ENCODE results near the gene BCL6. TPM values are rescaled to one million over a fixed set of nuclear protein-coding genes. Genes with fewer than 3 reads are reported as not detected.
A peak's percentile ranks its signal among the peaks of the same experiment; 100 is the strongest.
"Not testable (repeated sequence)": the region's sequence is repeated elsewhere in the genome, so short reads cannot be mapped to it uniquely, and the experiment has no call there.

BCL6 gene
- total RNA-seq, 1 donor from 2014 or later = 29.2 TPM

- no peaks in the 10 kb centered on the region for H3K4me1 Mint-ChIP-seq
- no peak for TF ChIP-seq CTCF (IDR thresholded peaks at IDR 0.05; ENCODE audit: unreplicated experiment)
- peaks cover 2% of the 10 kb centered on the region for H3K27me3 Mint-ChIP-seq (ENCODE audit: low read depth)
- H3K27ac Mint-ChIP-seq = no peak overlapping the region
- DNase-seq (ENCODE audit: low spot score in 2 of 2, unreplicated experiment in 2 of 2) = no peak
- peaks cover 17% of the 10 kb centered on the region for H3K9me3 Mint-ChIP-seq
- H3K4me3 Mint-ChIP-seq = no peak overlapping the region
- no peaks in the 10 kb centered on the region for H3K36me3 Mint-ChIP-seq
Observed at GRCh38 chr3:187685948-187686347, 59.3 kb downstream of the BCL6 start.

- Mint-ChIP-seq H3K4me3 (no peak overlapping the region), H3K27me3 (ENCODE audit: low read depth) (peaks cover 2% of the 10 kb centered on the region), H3K4me1 (no peaks in the 10 kb centered on the region), H3K9me3 (peaks cover 17% of the 10 kb centered on the region), H3K27ac (no peak overlapping the region), H3K36me3 (no peaks in the 10 kb centered on the region)
- no peak for DNase-seq (ENCODE audit: low spot score in 2 of 2, unreplicated experiment in 2 of 2)
- no peak for TF ChIP-seq CTCF (IDR thresholded peaks at IDR 0.05; ENCODE audit: unreplicated experiment)
Observed at GRCh38 chr3:187684880-187685279, 60.4 kb downstream of the BCL6 start.

- no peak overlapping the region for H3K27ac Mint-ChIP-seq
- TF ChIP-seq CTCF (IDR thresholded peaks at IDR 0.05; ENCODE audit: unreplicated experiment) = no peak
- H3K4me3 Mint-ChIP-seq = no peak overlapping the region
- peaks cover 2% of the 10 kb centered on the region for H3K27me3 Mint-ChIP-seq (ENCODE audit: low read depth)
- no peaks in the 10 kb centered on the region for H3K36me3 Mint-ChIP-seq
- peaks cover 17% of the 10 kb centered on the region for H3K9me3 Mint-ChIP-seq
- DNase-seq (ENCODE audit: low spot score in 2 of 2, unreplicated experiment in 2 of 2) = no peak
- peaks cover 3% of the 10 kb centered on the region for H3K4me1 Mint-ChIP-seq
Observed at GRCh38 chr3:187684444-187684843, 60.8 kb downstream of the BCL6 start.

GRCh38 chr3:187681756-187682155, 63.5 kb downstream of the BCL6 start:
- not testable (repeated sequence) for DNase-seq (ENCODE audit: low spot score in 2 of 2, unreplicated experiment in 2 of 2); H3K27ac Mint-ChIP-seq; H3K36me3 Mint-ChIP-seq; H3K4me3 Mint-ChIP-seq; H3K27me3 Mint-ChIP-seq (ENCODE audit: low read depth)
- H3K4me1 Mint-ChIP-seq = peaks cover 17% of the 10 kb centered on the region
- H3K9me3 Mint-ChIP-seq = peaks cover 16% of the 10 kb centered on the region

GRCh38 chr3:187679638-187680396, 65.5 kb downstream of the BCL6 start:
- DNase-seq (ENCODE audit: low spot score in 2 of 2, unreplicated experiment in 2 of 2) = peak; percentile 54 to 82
- H3K9me3 Mint-ChIP-seq = peaks cover 3% of the 10 kb centered on the region
- H3K27me3 Mint-ChIP-seq (ENCODE audit: low read depth) = peaks cover 13% of the 10 kb centered on the region
- no peak overlapping the region for H3K4me3 Mint-ChIP-seq
- H3K36me3 Mint-ChIP-seq = no peaks in the 10 kb centered on the region
- peak; percentile 92 for TF ChIP-seq CTCF (IDR thresholded peaks at IDR 0.05; ENCODE audit: unreplicated experiment)
- peak overlapping the region; percentile 4 for H3K27ac Mint-ChIP-seq
- peaks cover 17% of the 10 kb centered on the region for H3K4me1 Mint-ChIP-seq

- Mint-ChIP-seq H3K4me1 (peaks cover 17% of the 10 kb centered on the region), H3K4me3 (no peak overlapping the region), H3K27ac (no peak overlapping the region), H3K9me3 (no peaks in the 10 kb centered on the region), H3K27me3 (ENCODE audit: low read depth) (peaks cover 22% of the 10 kb centered on the region), H3K36me3 (no peaks in the 10 kb centered on the region)
- peak in 1 of 2 experiments; percentile 60 for DNase-seq (ENCODE audit: low spot score in 2 of 2, unreplicated experiment in 2 of 2)
- TF ChIP-seq CTCF (IDR thresholded peaks at IDR 0.05; ENCODE audit: unreplicated experiment) = no peak
Observed at GRCh38 chr3:187678726-187679268, 66.5 kb downstream of the BCL6 start.
